Measurements from ENCODE around the gene PPOX. TPM values are rescaled to one million over a fixed set of nuclear protein-coding genes. Genes with fewer than 3 reads are reported as not detected.

Gene PPOX
- total RNA-seq, 1 donor from 2014 or later = 18.3 TPM

GRCh38 chr1:161191971-161192370 is 25.7 kb downstream of the PPOX start:
- Histone ChIP-seq H3K36me3 (no peaks in the 10 kb centered on the region), H3K4me1 (peaks cover 9% of the 10 kb centered on the region), H3K9ac (no peak overlapping the region), H3K9me3 (ENCODE audit: low read depth) (no peaks in the 10 kb centered on the region), H3F3A (ENCODE audit: low read depth) (no peaks in the 10 kb centered on the region), H3K27me3 (no peaks in the 10 kb centered on the region), H2AFZ (replicated peaks) (no peak overlapping the region), H3K4me2 (no peak overlapping the region), H3K27ac (no peak overlapping the region), H3K4me3 (no peak overlapping the region), H4K20me1 (ENCODE audit: low read depth) (no peaks in the 10 kb centered on the region), H3K79me2 (ENCODE audit: low read depth) (no peaks in the 10 kb centered on the region)
- DNase-seq (ENCODE audit: low spot score) = no peak
- H3K27ac Mint-ChIP-seq = peak overlapping the region; percentile 81
- peaks cover 17% of the 10 kb centered on the region for H3K4me1 Mint-ChIP-seq
- H3K36me3 Mint-ChIP-seq = no peaks in the 10 kb centered on the region
- H3K27me3 Mint-ChIP-seq (ENCODE audit: insufficient read depth, low read depth) = peaks cover 18% of the 10 kb centered on the region
- no peak for TF ChIP-seq CTCF (IDR thresholded peaks at IDR 0.05)
- no peak for TF ChIP-seq EZH2phosphoT487 (IDR thresholded peaks at IDR 0.05)
- TF ChIP-seq EZH2 (IDR thresholded peaks at IDR 0.05) = no peak
- H3K4me3 Mint-ChIP-seq = no peak overlapping the region
- no peaks in the 10 kb centered on the region for H3K9me3 Mint-ChIP-seq

- peak; percentile 81 for DNase-seq (ENCODE audit: low spot score)
- no peaks in the 10 kb centered on the region for H4K20me1 ChIP-seq (ENCODE audit: low read depth)
- H3K27ac Mint-ChIP-seq = peak overlapping the region; percentile 72
- H3K4me3 ChIP-seq = no peak overlapping the region
- H3K9me3 ChIP-seq (ENCODE audit: low read depth) = no peaks in the 10 kb centered on the region
- no peaks in the 10 kb centered on the region for H3K36me3 Mint-ChIP-seq
- no peaks in the 10 kb centered on the region for H3K9me3 Mint-ChIP-seq
- H3K4me1 Mint-ChIP-seq = peaks cover 25% of the 10 kb centered on the region
- peaks cover 18% of the 10 kb centered on the region for H3K27me3 Mint-ChIP-seq (ENCODE audit: insufficient read depth, low read depth)
- H3F3A ChIP-seq (ENCODE audit: low read depth) = peaks cover 5% of the 10 kb centered on the region
- no peak overlapping the region for H3K4me2 ChIP-seq
- H3K9ac ChIP-seq = no peak overlapping the region
- no peak overlapping the region for H3K4me3 Mint-ChIP-seq
- no peaks in the 10 kb centered on the region for H3K36me3 ChIP-seq
- H3K27me3 ChIP-seq = no peaks in the 10 kb centered on the region
- peak overlapping the region; percentile 35 for H2AFZ ChIP-seq (replicated peaks)
- H3K27ac ChIP-seq = no peak overlapping the region
- no peaks in the 10 kb centered on the region for H3K79me2 ChIP-seq (ENCODE audit: low read depth)
- TF ChIP-seq CTCF (IDR thresholded peaks at IDR 0.05) (peak; percentile 88), EZH2 (IDR thresholded peaks at IDR 0.05) (no peak)
- H3K4me1 ChIP-seq = peaks cover 17% of the 10 kb centered on the region
Measured at GRCh38 chr1:161192476-161193465, 26.5 kb downstream of the PPOX start.

GRCh38 chr1:161193561-161194235 is 27.5 kb downstream of the PPOX start:
- Histone ChIP-seq H3K4me3 (no peak overlapping the region), H3K36me3 (no peaks in the 10 kb centered on the region), H4K20me1 (ENCODE audit: low read depth) (no peaks in the 10 kb centered on the region), H2AFZ (replicated peaks) (no peak overlapping the region), H3K79me2 (ENCODE audit: low read depth) (no peaks in the 10 kb centered on the region), H3K9me3 (ENCODE audit: low read depth) (no peaks in the 10 kb centered on the region), H3K27ac (no peak overlapping the region), H3F3A (ENCODE audit: low read depth) (peaks cover 14% of the 10 kb centered on the region), H3K9ac (no peak overlapping the region), H3K4me2 (no peak overlapping the region), H3K27me3 (no peaks in the 10 kb centered on the region), H3K4me1 (peaks cover 26% of the 10 kb centered on the region)
- Mint-ChIP-seq H3K9me3 (no peaks in the 10 kb centered on the region), H3K27ac (no peak overlapping the region), H3K4me3 (no peak overlapping the region), H3K27me3 (ENCODE audit: insufficient read depth, low read depth) (peaks cover 15% of the 10 kb centered on the region), H3K4me1 (peaks cover 35% of the 10 kb centered on the region), H3K36me3 (no peaks in the 10 kb centered on the region)
- TF ChIP-seq CTCF (IDR thresholded peaks at IDR 0.05) (no peak), EZH2phosphoT487 (IDR thresholded peaks at IDR 0.05) (no peak), EZH2 (IDR thresholded peaks at IDR 0.05) (no peak)
- DNase-seq (ENCODE audit: low spot score) = no peak

Measured in neural progenitor cell (in vitro differentiated cells).